ENCODE data around the gene CANT1. TPM values are rescaled to one million over a fixed set of nuclear protein-coding genes. Genes with fewer than 3 reads are reported as not detected.

The CANT1 gene
- total and polyA plus RNA-seq, 4 donors: 6.2 to 20.0 (median 16.4) TPM

- Histone ChIP-seq H3K36me3 (ENCODE audit: control insufficient read depth in 4 of 4, insufficient read depth in 3 of 4, low read depth in 1 of 4, low read length in 3 of 4) (no peaks in the 10 kb centered on the region), H3K9ac (ENCODE audit: low read depth in 1 of 2, low read length in 2 of 2) (no peak overlapping the region), H3K27ac (ENCODE audit: low read depth in 1 of 2, low read length in 2 of 2) (no peak overlapping the region), H3K4me3 (ENCODE audit: low read depth in 1 of 3, low read length in 3 of 3) (no peak overlapping the region), H3K4me1 (ENCODE audit: control insufficient read depth in 4 of 4, insufficient read depth in 4 of 4, low read length in 3 of 4) (peaks cover 0 to under 1% (median 0%) of the 10 kb centered on the region in 4 donors), H3K27me3 (ENCODE audit: control insufficient read depth in 4 of 4, insufficient read depth in 4 of 4, low read length in 3 of 4) (no peaks in the 10 kb centered on the region), H3K9me3 (ENCODE audit: control insufficient read depth in 4 of 4, low read length in 3 of 4) (peaks cover 0 to 9% (median 4%) of the 10 kb centered on the region in 4 donors)
- TF ChIP-seq JUND (IDR thresholded peaks at IDR 0.05) (no peak), YY1 (IDR thresholded peaks at IDR 0.05) (no peak), CTCF (IDR thresholded peaks at IDR 0.05; ENCODE audit: low read depth, low read length, missing input control) (no peak), GABPA (IDR thresholded peaks at IDR 0.05 in 1 of 2, conservative IDR thresholded peaks at IDR 0.05 in 1 of 2) (no peak), MAX (IDR thresholded peaks at IDR 0.05) (no peak), RAD21 (IDR thresholded peaks at IDR 0.05) (no peak), RXRA (IDR thresholded peaks at IDR 0.05) (no peak), FOXA1 (IDR thresholded peaks at IDR 0.05) (no peak), SP1 (IDR thresholded peaks at IDR 0.05) (no peak), REST (IDR thresholded peaks at IDR 0.05) (no peak), HNF4G (IDR thresholded peaks at IDR 0.05) (no peak), EGR1 (IDR thresholded peaks at IDR 0.05; ENCODE audit: low read depth in 2 of 2) (no peak), FOXA2 (IDR thresholded peaks at IDR 0.05) (no peak), HNF4A (conservative IDR thresholded peaks at IDR 0.05) (no peak), TAF1 (conservative IDR thresholded peaks at IDR 0.05) (no peak), ZBTB33 (IDR thresholded peaks at IDR 0.05) (no peak), NR2F2 (IDR thresholded peaks at IDR 0.05) (no peak), ATF3 (IDR thresholded peaks at IDR 0.05) (no peak)
- 92% methylated on average over 10 of the region's 10 CpGs for WGBS
- no peak for DNase-seq (ENCODE audit: low spot score)
Measured at GRCh38 chr17:78952706-78953105, 56.9 kb downstream of the CANT1 start.

All from liver (tissue), 9 donors.